ENCODE results near the gene AKAP5.

The AKAP5 gene

GRCh38 chr14:64450255-64450654, 15.0 kb upstream of the AKAP5 start:
- no peak for TF ChIP-seq CTCF (conservative IDR thresholded peaks at IDR 0.05; ENCODE audit: low read depth)
- ChIA-PET POLR2A (ENCODE audit: low non-redundant PET) (no interaction called here), CTCF (no interaction called here)
- H3K27ac ChIP-seq: no peak overlapping the region
- no peak for DNase-seq (ENCODE audit: low spot score)

GRCh38 chr14:64454671-64455070, 10.6 kb upstream of the AKAP5 start:
- DNase-seq (ENCODE audit: low spot score): no peak
- no peak for TF ChIP-seq CTCF (conservative IDR thresholded peaks at IDR 0.05; ENCODE audit: low read depth)
- CTCF ChIA-PET: no interaction called here
- POLR2A ChIA-PET (ENCODE audit: low non-redundant PET): no interaction called here
- H3K27ac ChIP-seq: no peak overlapping the region

GRCh38 chr14:64459405-64460136, 5.7 kb upstream of the AKAP5 start:
- no peak for DNase-seq (ENCODE audit: low spot score)
- ChIA-PET POLR2A (ENCODE audit: low non-redundant PET) (no interaction called here), CTCF (interaction anchor here (0.7 kb wide), 2 partner anchors 177 to 220 kb away, joined by 3 to 5 read pairs; no protein-coding TSS in a partner anchor)
- TF ChIP-seq CTCF (conservative IDR thresholded peaks at IDR 0.05; ENCODE audit: low read depth): no peak
- H3K27ac ChIP-seq: no peak overlapping the region

- DNase-seq (ENCODE audit: low spot score): no peak
- CTCF ChIA-PET: no interaction called here
- H3K27ac ChIP-seq: no peak overlapping the region
- POLR2A ChIA-PET (ENCODE audit: low non-redundant PET): no interaction called here
- TF ChIP-seq CTCF (conservative IDR thresholded peaks at IDR 0.05; ENCODE audit: low read depth): no peak
These were observed 4.1 kb upstream of the AKAP5 start for GRCh38 chr14:64461221-64461620.

GRCh38 chr14:64463195-64463594, 2.1 kb upstream of the AKAP5 start:
- no peak overlapping the region for H3K27ac ChIP-seq
- TF ChIP-seq CTCF (conservative IDR thresholded peaks at IDR 0.05; ENCODE audit: low read depth): no peak

GRCh38 chr14:64463873-64464272, 1.4 kb upstream of the AKAP5 start:
- ChIA-PET POLR2A (ENCODE audit: low non-redundant PET) (no interaction called here), CTCF (interaction anchor here (0.7 kb wide), 1 partner anchor 428 kb away, joined by 5 read pairs; no protein-coding TSS in a partner anchor)
- DNase-seq (ENCODE audit: low spot score): no peak
- H3K27ac ChIP-seq: no peak overlapping the region
- no peak for TF ChIP-seq CTCF (conservative IDR thresholded peaks at IDR 0.05; ENCODE audit: low read depth)

More at GRCh38 chr14:64463195-64463594, 2.1 kb upstream of the AKAP5 start:
- ChIA-PET POLR2A (ENCODE audit: low non-redundant PET) (no interaction called here), CTCF (no interaction called here)
- no peak for DNase-seq (ENCODE audit: low spot score)
